SK-N-SH (cell line): ENCODE results near the gene SRRT. TPM values are rescaled to one million over a fixed set of nuclear protein-coding genes. Genes with fewer than 3 reads are reported as not detected.
A peak's percentile ranks its signal among the peaks of the same experiment; 100 is the strongest.

ENCODE experiments used
- CTCF ChIA-PET: fragments of 300-600, 350-600 bp; formaldehyde crosslinking; extraction: SDS; loops from one replicate; lab custom pipeline; 2021; lab: Yijun Ruan, JAX
- POLR2A ChIA-PET: fragments of 350-600 bp; sonication (Branson Sonifier 250); formaldehyde crosslinking; extraction: SDS; loops from one replicate; lab custom pipeline; 2020; ENCODE audit warnings: antibody characterized with exemption, inconsistent platforms; lab: Yijun Ruan, JAX
- DNase-seq: peaks from one replicate; pipeline ENCODE4 v3.0.0; 2012
- H2AFZ ChIP-seq: fragments of 200-600 bp; sonication (generic); 2 replicates; pipeline ENCODE4 v1.8.1; 2016; ENCODE audit warnings: antibody characterized with exemption, mild to moderate bottlenecking, low read depth
- H3F3A ChIP-seq: fragments of 200-600 bp; sonication (generic); replicated peaks from 2 replicates; pipeline ENCODE3; 2016; ENCODE audit warnings: antibody characterized with exemption, mild to moderate bottlenecking; ENCODE audit not compliant: insufficient read depth
- H3K27ac ChIP-seq, 2 experiments: fragments of 200-500 bp in 1 of 2; fragments of 200-600 bp in 1 of 2; sonication (Bioruptor generic) in 1 of 2; sonication (generic), shearing (Covaris generic) in 1 of 2; 2 replicates each; pipeline versions ENCODE4 v1.5.1 to v1.6.1; 2014 to 2016; ENCODE audit warnings: low read depth in 2 of 2, inconsistent platforms in 1 of 2, low read length in 1 of 2, mild to moderate bottlenecking in 1 of 2, mixed read lengths in 1 of 2
- H3K27me3 ChIP-seq: fragments of 200-600 bp; sonication (generic), shearing (Covaris generic); 2 replicates; pipeline ENCODE4 v1.6.1; 2016; ENCODE audit warnings: mixed run types; ENCODE audit not compliant: insufficient read depth
- H3K36me3 ChIP-seq, 2 experiments: fragments of 200-500 bp in 1 of 2; fragments of 200-600 bp in 1 of 2; sonication (Bioruptor generic) in 1 of 2; sonication (generic) in 1 of 2; replicated peaks in 1 of 2; 2 replicates each; pipeline versions ENCODE3 to v1.5.1; 2014 to 2016; ENCODE audit warnings: low read length in 1 of 2, mild to moderate bottlenecking in 1 of 2; ENCODE audit not compliant: insufficient read depth in 2 of 2, control insufficient read depth in 1 of 2
- H3K4me1 ChIP-seq, 2 experiments: fragments of 200-500 bp in 1 of 2; fragments of 200-600 bp in 1 of 2; sonication (Bioruptor generic) in 1 of 2; sonication (generic), shearing (Covaris generic) in 1 of 2; 2 replicates each; pipeline versions ENCODE4 v1.5.1 to v1.6.1; 2014 to 2016; ENCODE audit warnings: low read depth in 1 of 2, low read length in 1 of 2, mixed run types in 1 of 2; ENCODE audit not compliant: insufficient read depth in 2 of 2, control insufficient read depth in 1 of 2
- H3K4me2 ChIP-seq: fragments of 200-600 bp; sonication (generic), shearing (Covaris generic); 2 replicates; pipeline ENCODE4 v1.6.1; 2017; ENCODE audit warnings: mixed run types
- H3K4me3 ChIP-seq, 2 experiments: fragments of 200-500 bp in 1 of 2; fragments of 200-600 bp in 1 of 2; sonication (Bioruptor generic) in 1 of 2; sonication (generic), shearing (Covaris generic) in 1 of 2; 2 replicates each; pipeline versions ENCODE4 v1.5.1 to v1.8.1; 2014 to 2016; ENCODE audit warnings: low read depth in 2 of 2, inconsistent platforms in 1 of 2, low read length in 1 of 2, mild to moderate bottlenecking in 1 of 2, mixed read lengths in 1 of 2, moderate library complexity in 1 of 2
- H3K79me2 ChIP-seq: fragments of 200-600 bp; sonication (generic); 2 replicates; pipeline ENCODE4 v1.8.1; 2017; ENCODE audit warnings: mild to moderate bottlenecking; ENCODE audit not compliant: insufficient read depth
- H3K9ac ChIP-seq: fragments of 200-600 bp; sonication (generic); 2 replicates; pipeline ENCODE4 v1.6.1; 2017; ENCODE audit warnings: mixed run types
- H3K9me2 ChIP-seq: fragments of 200-600 bp; sonication (generic); 2 replicates; pipeline ENCODE4 v1.6.1; 2017; ENCODE audit warnings: mixed run types
- H3K9me3 ChIP-seq: fragments of 200-600 bp; sonication (generic); 2 replicates; pipeline ENCODE4 v1.6.1; 2017; ENCODE audit warnings: mixed run types, mild to moderate bottlenecking, moderate library complexity
- H4K20me1 ChIP-seq: fragments of 200-600 bp; sonication (generic); 2 replicates; pipeline ENCODE4 v1.6.1; 2017; ENCODE audit warnings: mild to moderate bottlenecking, mixed run types; ENCODE audit not compliant: insufficient read depth
- EP300 ChIP-seq, 2 experiments: IDR thresholded peaks; 2 replicates each; pipeline versions ENCODE4 v1.4.0 to v1.6.1; 2012; ENCODE audit warnings: borderline replicate concordance in 1 of 2, low read depth in 1 of 2, low read length in 1 of 2
- FOSL2 ChIP-seq: IDR thresholded peaks from 2 replicates; pipeline ENCODE4 v1.4.0; 2012; ENCODE audit warnings: low read depth, mild to moderate bottlenecking, moderate library complexity, borderline replicate concordance
- GABPA ChIP-seq: IDR thresholded peaks from 2 replicates; pipeline ENCODE4 v1.4.0; 2012; ENCODE audit warnings: low read depth, mild to moderate bottlenecking
- GATA2 ChIP-seq: sonication (generic); formaldehyde crosslinking; IDR thresholded peaks from 2 replicates; pipeline ENCODE4 v1.5.0; 2020; ENCODE audit warnings: mild to moderate bottlenecking, missing genetic modification reagents
- JUND ChIP-seq: IDR thresholded peaks from 2 replicates; pipeline ENCODE4 v1.4.0; 2012
- NFIC ChIP-seq: IDR thresholded peaks from 2 replicates; pipeline ENCODE4 v1.4.0; 2012; ENCODE audit warnings: borderline replicate concordance
- POLR2AphosphoS5 ChIP-seq: IDR thresholded peaks from 2 replicates; pipeline ENCODE4 v1.6.1; 2012; ENCODE audit warnings: low read depth, low read length
- RCOR1 ChIP-seq: fragments of 150-350 bp; IDR thresholded peaks from 2 replicates; pipeline ENCODE4 v1.6.1; 2017; ENCODE audit warnings: antibody characterized with exemption, low read length
- RFX5 ChIP-seq: IDR thresholded peaks from 2 replicates; pipeline ENCODE4 v1.6.1; 2012; ENCODE audit warnings: mild to moderate bottlenecking, improper control_type of control experiment, low read length
- SIN3A ChIP-seq: IDR thresholded peaks from 2 replicates; pipeline ENCODE4 v1.6.1; 2012; ENCODE audit warnings: low read depth, mild to moderate bottlenecking, low read length, moderate library complexity, borderline replicate concordance
- TAF1 ChIP-seq: IDR thresholded peaks from 2 replicates; pipeline ENCODE4 v1.6.1; 2012; ENCODE audit warnings: low read depth, mild to moderate bottlenecking, low read length, moderate library complexity, borderline replicate concordance
- TCF12 ChIP-seq: IDR thresholded peaks from 2 replicates; pipeline ENCODE4 v1.4.0; 2012
- YY1 ChIP-seq: IDR thresholded peaks from 2 replicates; pipeline ENCODE4 v1.4.0; 2012; ENCODE audit warnings: low read depth, mild to moderate bottlenecking
- WGBS: methylation state at CpG from one replicate; pipeline ENCODE4 v1.1.6; 2017; ENCODE audit warnings: low lambda C conversion rate; 5-methylcytosine and 5-hydroxymethylcytosine counted together
- polyA plus RNA-seq, 3 experiments: library from polyadenylated mRNA; depleted of rRNA; stranded (reverse); fragments of >200 nt; gene quantifications; 2 replicates each; pipeline ENCODE4 v1.2.3, GENCODE V29; 2012
- TF ChIP-seq, protein P1 (sequence below): IDR thresholded peaks from 2 replicates; pipeline ENCODE4 v1.6.1; 2012; ENCODE audit warnings: mild to moderate bottlenecking, low read depth, low read length, moderate library complexity
- TF ChIP-seq, protein P2 (sequence below): fragments of 150-350 bp; IDR thresholded peaks from 2 replicates; pipeline ENCODE4 v1.6.1; 2016; ENCODE audit warnings: mild to moderate bottlenecking, low read depth, low read length
- TF ChIP-seq, protein P3 (sequence below): fragments of 200-600 bp; sonication (generic); IDR thresholded peaks from 2 replicates; pipeline ENCODE4 v1.6.1; 2017; ENCODE audit warnings: antibody characterized with exemption, mild to moderate bottlenecking, moderate library complexity
- TF ChIP-seq, protein P4 (sequence below): IDR thresholded peaks from 2 replicates; pipeline ENCODE4; 2012
- TF ChIP-seq, protein P5 (sequence below): fragments of 150-350 bp; IDR thresholded peaks from 2 replicates; pipeline ENCODE4 v1.6.1; 2017; ENCODE audit warnings: antibody characterized with exemption, low read length, low read depth, borderline replicate concordance

Gene SRRT
- polyA plus RNA-seq, 1 of the 3 experiments (the other 2 are of a cell fraction): 92.7 TPM

DNA sequence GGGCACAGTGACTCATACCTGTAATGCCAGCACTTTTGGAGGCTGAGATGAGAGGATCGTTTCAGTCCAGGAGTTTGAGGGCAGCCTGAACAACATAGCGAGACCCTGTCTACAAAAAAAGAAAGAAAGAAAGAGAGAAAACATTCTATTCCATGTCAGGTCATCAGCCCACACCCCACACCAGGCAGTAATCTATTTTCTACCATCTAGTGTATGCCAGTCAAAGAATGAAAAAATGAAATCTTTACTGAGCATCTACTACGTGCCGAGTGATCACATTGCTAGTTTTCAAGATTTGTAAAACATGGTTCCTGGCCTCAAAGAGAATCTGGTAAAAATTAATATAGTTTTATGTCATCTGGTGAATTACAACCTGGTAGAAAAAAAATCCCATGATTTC, 44.5 kb upstream of the SRRT start:
- peak; percentile 3 for DNase-seq
- no peaks in the 10 kb centered on the region for H3K9me2 ChIP-seq
- H3K9ac ChIP-seq: no peak overlapping the region
- no peak overlapping the region for H3K4me3 ChIP-seq
- H3K27ac ChIP-seq: no peak overlapping the region
- TF ChIP-seq GABPA (no peak), TCF12 (no peak), JUND (no peak), RCOR1 (no peak), RFX5 (no peak), EP300 (IDR thresholded peaks at IDR 0.05; ENCODE audit: borderline replicate concordance in 1 of 2, low read depth in 1 of 2, low read length in 1 of 2) (no peak), TAF1 (no peak), YY1 (no peak), GATA2 (CRISPR knock-in tag) (no peak), FOSL2 (no peak), POLR2AphosphoS5 (no peak), NFIC (no peak), SIN3A (no peak)
- TF ChIP-seq, protein P1, sequence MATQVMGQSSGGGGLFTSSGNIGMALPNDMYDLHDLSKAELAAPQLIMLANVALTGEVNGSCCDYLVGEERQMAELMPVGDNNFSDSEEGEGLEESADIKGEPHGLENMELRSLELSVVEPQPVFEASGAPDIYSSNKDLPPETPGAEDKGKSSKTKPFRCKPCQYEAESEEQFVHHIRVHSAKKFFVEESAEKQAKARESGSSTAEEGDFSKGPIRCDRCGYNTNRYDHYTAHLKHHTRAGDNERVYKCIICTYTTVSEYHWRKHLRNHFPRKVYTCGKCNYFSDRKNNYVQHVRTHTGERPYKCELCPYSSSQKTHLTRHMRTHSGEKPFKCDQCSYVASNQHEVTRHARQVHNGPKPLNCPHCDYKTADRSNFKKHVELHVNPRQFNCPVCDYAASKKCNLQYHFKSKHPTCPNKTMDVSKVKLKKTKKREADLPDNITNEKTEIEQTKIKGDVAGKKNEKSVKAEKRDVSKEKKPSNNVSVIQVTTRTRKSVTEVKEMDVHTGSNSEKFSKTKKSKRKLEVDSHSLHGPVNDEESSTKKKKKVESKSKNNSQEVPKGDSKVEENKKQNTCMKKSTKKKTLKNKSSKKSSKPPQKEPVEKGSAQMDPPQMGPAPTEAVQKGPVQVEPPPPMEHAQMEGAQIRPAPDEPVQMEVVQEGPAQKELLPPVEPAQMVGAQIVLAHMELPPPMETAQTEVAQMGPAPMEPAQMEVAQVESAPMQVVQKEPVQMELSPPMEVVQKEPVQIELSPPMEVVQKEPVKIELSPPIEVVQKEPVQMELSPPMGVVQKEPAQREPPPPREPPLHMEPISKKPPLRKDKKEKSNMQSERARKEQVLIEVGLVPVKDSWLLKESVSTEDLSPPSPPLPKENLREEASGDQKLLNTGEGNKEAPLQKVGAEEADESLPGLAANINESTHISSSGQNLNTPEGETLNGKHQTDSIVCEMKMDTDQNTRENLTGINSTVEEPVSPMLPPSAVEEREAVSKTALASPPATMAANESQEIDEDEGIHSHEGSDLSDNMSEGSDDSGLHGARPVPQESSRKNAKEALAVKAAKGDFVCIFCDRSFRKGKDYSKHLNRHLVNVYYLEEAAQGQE: no peak
- TF ChIP-seq, protein P2, sequence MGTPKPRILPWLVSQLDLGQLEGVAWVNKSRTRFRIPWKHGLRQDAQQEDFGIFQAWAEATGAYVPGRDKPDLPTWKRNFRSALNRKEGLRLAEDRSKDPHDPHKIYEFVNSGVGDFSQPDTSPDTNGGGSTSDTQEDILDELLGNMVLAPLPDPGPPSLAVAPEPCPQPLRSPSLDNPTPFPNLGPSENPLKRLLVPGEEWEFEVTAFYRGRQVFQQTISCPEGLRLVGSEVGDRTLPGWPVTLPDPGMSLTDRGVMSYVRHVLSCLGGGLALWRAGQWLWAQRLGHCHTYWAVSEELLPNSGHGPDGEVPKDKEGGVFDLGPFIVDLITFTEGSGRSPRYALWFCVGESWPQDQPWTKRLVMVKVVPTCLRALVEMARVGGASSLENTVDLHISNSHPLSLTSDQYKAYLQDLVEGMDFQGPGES: no peak
- TF ChIP-seq, protein P3, sequence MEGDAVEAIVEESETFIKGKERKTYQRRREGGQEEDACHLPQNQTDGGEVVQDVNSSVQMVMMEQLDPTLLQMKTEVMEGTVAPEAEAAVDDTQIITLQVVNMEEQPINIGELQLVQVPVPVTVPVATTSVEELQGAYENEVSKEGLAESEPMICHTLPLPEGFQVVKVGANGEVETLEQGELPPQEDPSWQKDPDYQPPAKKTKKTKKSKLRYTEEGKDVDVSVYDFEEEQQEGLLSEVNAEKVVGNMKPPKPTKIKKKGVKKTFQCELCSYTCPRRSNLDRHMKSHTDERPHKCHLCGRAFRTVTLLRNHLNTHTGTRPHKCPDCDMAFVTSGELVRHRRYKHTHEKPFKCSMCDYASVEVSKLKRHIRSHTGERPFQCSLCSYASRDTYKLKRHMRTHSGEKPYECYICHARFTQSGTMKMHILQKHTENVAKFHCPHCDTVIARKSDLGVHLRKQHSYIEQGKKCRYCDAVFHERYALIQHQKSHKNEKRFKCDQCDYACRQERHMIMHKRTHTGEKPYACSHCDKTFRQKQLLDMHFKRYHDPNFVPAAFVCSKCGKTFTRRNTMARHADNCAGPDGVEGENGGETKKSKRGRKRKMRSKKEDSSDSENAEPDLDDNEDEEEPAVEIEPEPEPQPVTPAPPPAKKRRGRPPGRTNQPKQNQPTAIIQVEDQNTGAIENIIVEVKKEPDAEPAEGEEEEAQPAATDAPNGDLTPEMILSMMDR: no peak
- TF ChIP-seq, protein P4, sequence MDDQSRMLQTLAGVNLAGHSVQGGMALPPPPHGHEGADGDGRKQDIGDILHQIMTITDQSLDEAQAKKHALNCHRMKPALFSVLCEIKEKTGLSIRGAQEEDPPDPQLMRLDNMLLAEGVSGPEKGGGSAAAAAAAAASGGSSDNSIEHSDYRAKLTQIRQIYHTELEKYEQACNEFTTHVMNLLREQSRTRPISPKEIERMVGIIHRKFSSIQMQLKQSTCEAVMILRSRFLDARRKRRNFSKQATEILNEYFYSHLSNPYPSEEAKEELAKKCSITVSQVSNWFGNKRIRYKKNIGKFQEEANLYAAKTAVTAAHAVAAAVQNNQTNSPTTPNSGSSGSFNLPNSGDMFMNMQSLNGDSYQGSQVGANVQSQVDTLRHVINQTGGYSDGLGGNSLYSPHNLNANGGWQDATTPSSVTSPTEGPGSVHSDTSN: no peak
- TF ChIP-seq, protein P5, sequence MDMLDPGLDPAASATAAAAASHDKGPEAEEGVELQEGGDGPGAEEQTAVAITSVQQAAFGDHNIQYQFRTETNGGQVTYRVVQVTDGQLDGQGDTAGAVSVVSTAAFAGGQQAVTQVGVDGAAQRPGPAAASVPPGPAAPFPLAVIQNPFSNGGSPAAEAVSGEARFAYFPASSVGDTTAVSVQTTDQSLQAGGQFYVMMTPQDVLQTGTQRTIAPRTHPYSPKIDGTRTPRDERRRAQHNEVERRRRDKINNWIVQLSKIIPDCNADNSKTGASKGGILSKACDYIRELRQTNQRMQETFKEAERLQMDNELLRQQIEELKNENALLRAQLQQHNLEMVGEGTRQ: no peak
- H3K36me3 ChIP-seq: no peaks in the 10 kb centered on the region
- peaks cover 4 to 13% of the 10 kb centered on the region in 2 experiments; a peak in 2 of 4 replicates for H3K4me1 ChIP-seq
- no peaks in the 10 kb centered on the region for H3K9me3 ChIP-seq
- ChIA-PET POLR2A (no interaction called here), CTCF (interaction anchor here (1.0 to 17.1 kb wide), 5 partner anchors 14 to 105 kb away, joined by 3 to 220 read pairs (median 24); partner anchors contain the start of gene SLC12A9)
- H3F3A ChIP-seq: peaks cover 5% of the 10 kb centered on the region
- no peaks in the 10 kb centered on the region for H3K27me3 ChIP-seq
- peaks cover 16% of the 10 kb centered on the region for H3K79me2 ChIP-seq
- H2AFZ ChIP-seq: no peak overlapping the region
- WGBS: 79% methylated on average over 4 of the region's 4 CpGs
- no peak overlapping the region for H3K4me2 ChIP-seq
- peaks cover 9% of the 10 kb centered on the region for H4K20me1 ChIP-seq
